Mesendoderm (in vitro differentiated cells): ENCODE data around the gene RNF123.

Experiments used
- DNase-seq: peaks from one replicate; pipeline ENCODE4 v3.0.0; 2013
- H2AK5ac ChIP-seq: 2 replicates; pipeline ENCODE4 v1.6.1; 2013; ENCODE audit warnings: low read length, inconsistent platforms
- H2BK120ac ChIP-seq: 2 replicates; pipeline ENCODE4 v1.6.1; 2013; ENCODE audit warnings: low read depth, mild to moderate bottlenecking, low read length, moderate library complexity, mixed read lengths
- H2BK15ac ChIP-seq: replicated peaks from 2 replicates; pipeline ENCODE4 v1.6.1; 2013; ENCODE audit warnings: low read depth, mild to moderate bottlenecking, moderate library complexity
- H2BK5ac ChIP-seq: 2 replicates; pipeline ENCODE4 v1.6.1; 2013; ENCODE audit warnings: low read length, inconsistent platforms
- H3K18ac ChIP-seq: 2 replicates; pipeline ENCODE4 v1.6.1; 2013; ENCODE audit warnings: mild to moderate bottlenecking, low read length, mixed read lengths
- H3K23ac ChIP-seq: one replicate; pipeline ENCODE4 v1.6.1; 2013; ENCODE audit warnings: low read length
- H3K27ac ChIP-seq: 2 replicates; pipeline ENCODE4 v1.5.1; 2013; ENCODE audit warnings: low read depth, mild to moderate bottlenecking, inconsistent platforms, low read length, moderate library complexity
- H3K27me3 ChIP-seq: 2 replicates; pipeline ENCODE4 v1.6.1; 2013; ENCODE audit warnings: low read length, control low read depth, mild to moderate bottlenecking, inconsistent platforms; ENCODE audit not compliant: insufficient read depth, poor library complexity
- H3K36me3 ChIP-seq: 2 replicates; pipeline ENCODE4 v1.6.1; 2013; ENCODE audit warnings: low read length, inconsistent platforms; ENCODE audit not compliant: control insufficient read depth, insufficient read depth
- H3K4ac ChIP-seq: one replicate; pipeline ENCODE4 v1.6.1; 2013; ENCODE audit warnings: low read depth, mild to moderate bottlenecking, low read length, moderate library complexity
- H3K4me1 ChIP-seq: 2 replicates; pipeline ENCODE4 v1.6.1; 2013; ENCODE audit warnings: low read depth, low read length, inconsistent platforms; ENCODE audit not compliant: control insufficient read depth
- H3K4me2 ChIP-seq: 2 replicates; pipeline ENCODE4 v1.6.1; 2013; ENCODE audit warnings: low read length
- H3K4me3 ChIP-seq: 2 replicates; pipeline ENCODE4 v1.5.1; 2013; ENCODE audit warnings: mild to moderate bottlenecking, low read length
- H3K56ac ChIP-seq: one replicate; pipeline ENCODE4 v1.6.1; 2013; ENCODE audit warnings: low read length
- H3K79me1 ChIP-seq: 2 replicates; pipeline ENCODE4 v1.6.1; 2013; ENCODE audit warnings: low read length, inconsistent platforms
- H3K79me2 ChIP-seq: 2 replicates; pipeline ENCODE4 v1.6.1; 2013; ENCODE audit warnings: mild to moderate bottlenecking, low read length; ENCODE audit not compliant: control insufficient read depth, insufficient read depth
- H3K9ac ChIP-seq: 2 replicates; pipeline ENCODE4 v1.6.1; 2013; ENCODE audit warnings: low read length, inconsistent platforms
- H4K5ac ChIP-seq: one replicate; pipeline ENCODE4 v1.6.1; 2013; ENCODE audit warnings: low read length
- H4K8ac ChIP-seq: one replicate; pipeline ENCODE4 v1.6.1; 2013; ENCODE audit warnings: low read depth, mild to moderate bottlenecking, control low read depth, low read length, moderate library complexity
- WGBS: extraction: QIAGEN DNeasy Blood & Tissue Kit; methylation state at CpG from one replicate; pipeline ENCODE4 v1.1.7; 2013; ENCODE audit warnings: low lambda C conversion rate, missing lambda C conversion rate; ENCODE audit not compliant: insufficient coverage; ENCODE audit errors: extremely low coverage; 5-methylcytosine and 5-hydroxymethylcytosine counted together

RNF123 gene

DNA sequence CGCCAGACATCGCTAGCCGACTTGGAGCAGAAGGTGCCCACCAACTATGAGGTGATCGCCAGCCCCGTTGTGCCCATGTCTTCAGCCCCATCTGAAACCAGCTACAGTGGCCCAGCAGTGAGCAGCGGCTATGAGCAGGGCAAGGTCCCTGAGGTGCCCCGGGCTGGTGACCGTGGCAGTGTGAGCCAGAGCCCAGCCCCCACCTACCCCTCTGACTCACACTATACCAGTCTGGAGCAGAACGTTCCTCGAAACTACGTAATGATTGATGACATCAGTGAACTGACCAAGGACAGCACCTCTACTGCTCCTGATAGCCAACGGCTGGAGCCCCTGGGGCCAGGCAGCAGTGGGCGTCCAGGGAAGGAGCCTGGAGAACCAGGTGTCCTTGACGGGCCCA lies 28.1 kb upstream of the RNF123 start:
- WGBS: no CpG with 5 or more reads among the region's 14 CpGs

DNA sequence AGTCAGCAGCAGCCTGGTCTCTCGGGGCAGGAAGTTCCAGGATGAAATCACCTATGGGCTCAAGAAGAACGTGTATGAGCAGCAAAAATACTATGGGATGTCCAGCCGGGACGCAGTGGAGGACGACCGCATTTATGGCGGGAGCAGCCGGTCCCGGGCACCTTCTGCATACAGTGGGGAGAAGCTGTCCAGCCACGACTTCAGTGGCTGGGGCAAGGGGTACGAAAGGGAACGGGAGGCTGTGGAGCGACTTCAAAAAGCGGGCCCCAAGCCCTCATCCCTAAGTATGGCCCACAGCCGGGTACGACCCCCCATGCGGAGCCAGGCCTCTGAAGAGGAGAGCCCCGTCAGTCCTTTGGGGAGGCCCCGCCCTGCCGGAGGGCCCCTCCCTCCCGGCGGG lies 27.3 kb upstream of the RNF123 start:
- H3K4me3 ChIP-seq: no peak overlapping the region
- H3K4ac ChIP-seq: no peak overlapping the region
- no peak overlapping the region for H4K8ac ChIP-seq
- no peaks in the 10 kb centered on the region for H3K27me3 ChIP-seq
- no peak overlapping the region for H2AK5ac ChIP-seq
- H3K36me3 ChIP-seq: no peaks in the 10 kb centered on the region
- no peak overlapping the region for H3K27ac ChIP-seq
- no peak overlapping the region for H2BK120ac ChIP-seq
- no peak overlapping the region for H3K56ac ChIP-seq
- H3K4me1 ChIP-seq: no peaks in the 10 kb centered on the region
- no peaks in the 10 kb centered on the region for H3K79me1 ChIP-seq
- DNase-seq: no peak
- H3K23ac ChIP-seq: no peak overlapping the region
- no peak overlapping the region for H4K5ac ChIP-seq
- no peak overlapping the region for H3K18ac ChIP-seq
- H3K9ac ChIP-seq: no peak overlapping the region
- no peak overlapping the region for H3K4me2 ChIP-seq
- H2BK5ac ChIP-seq: no peak overlapping the region
- no peaks in the 10 kb centered on the region for H3K79me2 ChIP-seq
- H2BK15ac ChIP-seq: no peak overlapping the region
- WGBS: no CpG with 5 or more reads among the region's 22 CpGs

More for the DNA sequence above, 28.1 kb upstream of the RNF123 start:
- no peak overlapping the region for H3K56ac ChIP-seq
- no peak overlapping the region for H2BK5ac ChIP-seq
- H3K4ac ChIP-seq: no peak overlapping the region
- H3K79me1 ChIP-seq: no peaks in the 10 kb centered on the region
- DNase-seq: no peak
- no peak overlapping the region for H2BK15ac ChIP-seq
- no peak overlapping the region for H3K4me3 ChIP-seq
- no peaks in the 10 kb centered on the region for H3K27me3 ChIP-seq
- H3K36me3 ChIP-seq: no peaks in the 10 kb centered on the region
- H3K18ac ChIP-seq: no peak overlapping the region
- H2AK5ac ChIP-seq: no peak overlapping the region
- H2BK120ac ChIP-seq: no peak overlapping the region
- no peak overlapping the region for H4K8ac ChIP-seq
- H3K9ac ChIP-seq: no peak overlapping the region
- no peak overlapping the region for H3K4me2 ChIP-seq
- no peaks in the 10 kb centered on the region for H3K4me1 ChIP-seq
- H3K27ac ChIP-seq: no peak overlapping the region
- H3K23ac ChIP-seq: no peak overlapping the region
- H4K5ac ChIP-seq: no peak overlapping the region
- no peaks in the 10 kb centered on the region for H3K79me2 ChIP-seq

GRCh38 chr3:49662720-49663413 lies 26.5 kb upstream of the RNF123 start:
- Histone ChIP-seq H4K8ac (no peak overlapping the region), H3K56ac (no peak overlapping the region), H3K4me1 (no peaks in the 10 kb centered on the region), H3K9ac (no peak overlapping the region), H3K4me3 (no peak overlapping the region), H3K27ac (no peak overlapping the region), H3K27me3 (no peaks in the 10 kb centered on the region), H2BK15ac (no peak overlapping the region), H3K4me2 (no peak overlapping the region), H4K5ac (no peak overlapping the region), H3K18ac (no peak overlapping the region), H3K23ac (no peak overlapping the region), H3K4ac (no peak overlapping the region), H2BK120ac (no peak overlapping the region), H2BK5ac (no peak overlapping the region), H3K79me1 (no peaks in the 10 kb centered on the region), H3K79me2 (no peaks in the 10 kb centered on the region), H3K36me3 (no peaks in the 10 kb centered on the region), H2AK5ac (no peak overlapping the region)
- WGBS: no CpG with 5 or more reads among the region's 34 CpGs
- DNase-seq: no peak

GRCh38 chr3:49663831-49664230 lies 25.5 kb upstream of the RNF123 start:
- DNase-seq: no peak
- H4K8ac ChIP-seq: no peak overlapping the region
- H3K27me3 ChIP-seq: no peaks in the 10 kb centered on the region
- H3K56ac ChIP-seq: no peak overlapping the region
- no peak overlapping the region for H2BK120ac ChIP-seq
- no peaks in the 10 kb centered on the region for H3K4me1 ChIP-seq
- H3K79me2 ChIP-seq: no peaks in the 10 kb centered on the region
- no peak overlapping the region for H2AK5ac ChIP-seq
- no peak overlapping the region for H3K4me3 ChIP-seq
- H4K5ac ChIP-seq: no peak overlapping the region
- H3K27ac ChIP-seq: no peak overlapping the region
- no peak overlapping the region for H3K23ac ChIP-seq
- no peaks in the 10 kb centered on the region for H3K36me3 ChIP-seq
- WGBS: no CpG with 5 or more reads among the region's 1 CpG
- no peak overlapping the region for H3K4ac ChIP-seq
- H3K9ac ChIP-seq: no peak overlapping the region
- no peak overlapping the region for H2BK15ac ChIP-seq
- H2BK5ac ChIP-seq: no peak overlapping the region
- no peak overlapping the region for H3K4me2 ChIP-seq
- H3K18ac ChIP-seq: no peak overlapping the region
- no peaks in the 10 kb centered on the region for H3K79me1 ChIP-seq

- no peak for DNase-seq
- H4K8ac ChIP-seq: no peak overlapping the region
- WGBS: no CpG with 5 or more reads among the region's 11 CpGs
Measured at GRCh38 chr3:49664300-49664699, 25.1 kb upstream of the RNF123 start.

More at GRCh38 chr3:49664300-49664699, 25.1 kb upstream of the RNF123 start:
- H3K79me2 ChIP-seq: no peaks in the 10 kb centered on the region
- no peak overlapping the region for H2BK5ac ChIP-seq
- no peak overlapping the region for H3K4me2 ChIP-seq
- no peak overlapping the region for H3K27ac ChIP-seq
- H2BK15ac ChIP-seq: no peak overlapping the region
- H3K18ac ChIP-seq: no peak overlapping the region
- H3K4me1 ChIP-seq: no peaks in the 10 kb centered on the region
- H3K56ac ChIP-seq: no peak overlapping the region
- no peak overlapping the region for H2BK120ac ChIP-seq
- H3K79me1 ChIP-seq: no peaks in the 10 kb centered on the region
- no peak overlapping the region for H3K23ac ChIP-seq
- H2AK5ac ChIP-seq: no peak overlapping the region
- H3K36me3 ChIP-seq: no peaks in the 10 kb centered on the region
- no peak overlapping the region for H3K4ac ChIP-seq
- no peak overlapping the region for H4K5ac ChIP-seq
- no peak overlapping the region for H3K4me3 ChIP-seq
- H3K9ac ChIP-seq: no peak overlapping the region
- H3K27me3 ChIP-seq: no peaks in the 10 kb centered on the region
